Neural progenitor cell (in vitro differentiated cells): ENCODE measurements around the gene RIMKLA.

ENCODE experiments used
- CTCF ChIP-seq: fragments of 200-600 bp; sonication (generic); IDR thresholded peaks from 2 replicates; pipeline ENCODE4 v1.5.1; 2017; ENCODE audit warnings: antibody characterized with exemption, mild to moderate bottlenecking
- EZH2 ChIP-seq: fragments of 200-600 bp; sonication (generic); IDR thresholded peaks from 2 replicates; pipeline ENCODE4 v1.6.1; 2017; ENCODE audit warnings: antibody characterized with exemption, mild to moderate bottlenecking, moderate library complexity

GRCh38 chr1:42442662-42443061 lies 62.1 kb downstream of the RIMKLA start:
- TF ChIP-seq EZH2 = no peak
- TF ChIP-seq CTCF = no peak
